Right ventricle myocardium superior (tissue), 1 donor: ENCODE data around the gene FRY. TPM values are rescaled to one million over a fixed set of nuclear protein-coding genes. Genes with fewer than 3 reads are reported as not detected.
A peak's percentile ranks its signal among the peaks of the same experiment; 100 is the strongest.
"Not testable (repeated sequence)": the region's sequence is repeated elsewhere in the genome, so short reads cannot be mapped to it uniquely, and the experiment has no call there.

Source experiments
- ATAC-seq: fragments of 200-7000 bp; cut with Tn5 transposase; one replicate; pipeline ENCODE4 v1.9.1; 2020; ENCODE audit warnings: mild to moderate bottlenecking; ENCODE audit not compliant: poor library complexity
- DNase-seq: peaks from one replicate; pipeline ENCODE4 v3.0.0-alpha.2; 2020
- intact Hi-C: fragments of 100-400 bp; cut with DNase I; formaldehyde crosslinking; loops from one replicate; pipeline ENCODE4 v1.11.2; 2022
- total RNA-seq: library from RNA; stranded (reverse); fragmentation: NEBNext Ultra II Directional; extraction: Animal tissue kit (Norgen Biotek cat#: 25700); gene quantifications from one replicate; pipeline ENCODE4 v1.2.1, GENCODE V29; 2021
- donor health status: DM: no; HTN: yes; CAD: no; lungs with severe emphysema.

FRY gene
- total RNA-seq, 1 donor from 2014 or later, result 137 TPM

DNA sequence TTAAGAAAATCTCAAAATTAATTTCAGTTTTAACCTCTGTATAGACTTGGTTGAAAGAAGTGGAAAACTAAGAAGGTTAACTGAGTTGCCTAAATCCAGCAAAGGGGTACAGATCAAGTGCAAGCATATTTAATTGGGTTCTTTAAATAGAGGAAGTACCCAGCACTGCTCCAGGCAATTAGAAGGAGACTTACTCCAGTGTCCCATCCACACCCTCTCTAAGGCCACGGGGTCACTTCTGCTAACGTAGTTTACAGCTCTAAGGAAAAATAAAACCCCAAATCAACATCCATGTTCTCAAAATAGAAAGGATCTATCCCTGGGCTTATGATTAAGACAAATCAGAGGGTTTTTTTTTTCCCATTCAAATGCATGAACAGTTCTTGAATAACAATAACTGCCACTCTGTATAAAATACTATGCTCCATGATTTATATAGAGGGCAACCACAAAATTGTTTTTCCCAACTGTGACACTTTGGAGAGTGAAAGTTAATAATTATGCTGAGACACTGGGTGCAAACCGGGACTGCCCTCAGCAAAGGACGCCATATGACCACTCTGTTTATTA lies 4.6 kb downstream of the FRY start:
- ATAC-seq (peak; percentile 55), DNase-seq (no peak)
- intact Hi-C loops, result no loop called here

DNA sequence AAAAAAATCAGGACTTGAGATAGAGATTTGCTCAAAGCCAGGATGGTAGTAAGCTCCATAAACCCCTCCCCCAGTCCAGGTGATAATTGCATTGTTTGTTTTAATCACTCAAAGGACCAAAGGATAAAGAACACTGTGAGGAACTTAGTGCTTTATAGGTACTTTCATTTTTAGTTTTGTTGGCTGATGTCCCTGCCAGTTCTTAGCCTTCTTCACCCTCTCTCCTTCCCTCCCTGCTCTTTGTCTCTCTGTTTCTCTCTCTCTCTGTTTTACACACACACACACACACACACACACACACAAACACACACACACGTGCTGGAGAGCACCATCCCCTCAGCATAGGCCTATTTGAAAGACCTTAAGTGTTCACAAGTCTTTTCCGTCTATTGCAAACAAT lies 5.2 kb downstream of the FRY start:
- DNase-seq (no peak), ATAC-seq (peak; percentile 44)
- intact Hi-C loops, result no loop called here

DNA sequence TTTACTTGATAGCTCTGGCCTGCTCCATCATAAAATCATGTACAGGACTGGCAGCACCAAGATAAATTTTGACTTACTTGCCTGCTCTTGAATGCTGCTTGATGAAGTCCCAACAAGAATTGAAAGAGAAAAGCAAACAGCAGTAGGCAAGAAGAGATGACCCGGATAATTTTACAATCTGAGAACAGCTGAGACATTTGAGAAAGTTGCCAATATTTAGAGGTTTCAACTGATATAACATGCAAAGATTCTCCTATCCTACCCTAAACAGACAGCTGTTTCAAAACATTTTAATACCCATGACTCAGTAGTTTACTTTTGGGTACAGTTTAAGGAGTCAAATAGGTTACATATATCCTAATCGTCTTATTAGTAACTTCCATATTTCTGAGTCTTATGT lies 5.9 kb downstream of the FRY start:
- intact Hi-C loops, result no loop called here
- ATAC-seq (no peak), DNase-seq (no peak)

DNA sequence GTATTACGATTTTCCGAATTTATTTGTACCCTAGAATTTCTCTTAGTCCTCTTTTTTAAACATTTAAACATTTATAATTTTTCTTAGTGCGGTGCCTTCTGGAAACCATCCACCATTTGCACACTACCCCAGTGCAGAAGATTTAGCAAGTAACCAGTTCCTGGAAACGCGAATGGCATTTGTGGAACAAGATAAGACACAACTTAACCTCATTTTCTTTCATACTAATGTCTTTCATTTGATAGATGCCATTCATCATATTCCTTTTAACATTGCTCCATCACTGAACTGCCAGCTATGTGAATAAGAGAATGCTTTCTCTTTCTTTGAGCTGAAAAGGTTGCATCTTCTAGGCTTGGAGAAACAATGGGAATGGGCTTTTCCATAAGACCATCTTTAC lies 6.8 kb downstream of the FRY start:
- ATAC-seq, result no peak
- intact Hi-C loops, result no loop called here
- DNase-seq, result no peak

DNA sequence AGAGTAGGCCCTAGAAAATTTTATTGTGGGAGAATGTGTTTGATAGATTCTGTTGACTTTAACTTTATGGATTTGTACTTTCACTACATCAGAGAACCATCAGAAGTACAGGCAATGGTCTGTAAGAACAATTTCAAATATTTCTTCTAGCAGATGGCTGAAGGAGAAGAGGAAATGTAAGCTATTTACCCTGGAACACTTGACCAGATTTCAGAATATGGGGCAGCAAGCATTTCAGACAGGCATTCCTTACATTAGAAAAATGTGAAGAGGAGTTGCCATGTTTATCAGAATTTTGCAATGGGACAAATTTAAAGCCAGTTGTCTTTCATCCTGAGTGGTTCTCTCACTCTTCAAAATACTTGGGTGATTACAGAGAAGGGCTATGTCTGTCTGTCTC lies 7.5 kb downstream of the FRY start:
- no peak for ATAC-seq
- no peak for DNase-seq
- intact Hi-C loops, result no loop called here

DNA sequence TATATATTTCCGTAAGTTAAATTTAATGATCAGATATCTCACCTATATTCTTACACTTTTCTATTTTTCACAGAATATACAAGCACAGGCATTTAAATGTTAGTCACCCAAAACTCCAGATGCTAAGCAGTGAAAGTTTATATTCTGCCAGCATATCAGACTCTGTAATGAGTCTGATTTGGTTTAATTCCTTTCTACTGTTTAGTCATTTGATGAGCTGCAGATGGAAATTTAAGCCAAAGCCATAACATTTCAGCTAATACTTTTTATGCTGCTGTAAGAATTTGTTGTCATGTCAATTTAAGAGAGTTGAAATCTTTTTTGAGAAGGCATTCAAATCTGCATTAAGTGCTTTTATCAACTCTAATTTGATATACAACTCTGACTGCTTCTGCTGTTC lies 8.0 kb downstream of the FRY start:
- no peak for ATAC-seq
- intact Hi-C loops, result no loop called here
- DNase-seq, result no peak

DNA sequence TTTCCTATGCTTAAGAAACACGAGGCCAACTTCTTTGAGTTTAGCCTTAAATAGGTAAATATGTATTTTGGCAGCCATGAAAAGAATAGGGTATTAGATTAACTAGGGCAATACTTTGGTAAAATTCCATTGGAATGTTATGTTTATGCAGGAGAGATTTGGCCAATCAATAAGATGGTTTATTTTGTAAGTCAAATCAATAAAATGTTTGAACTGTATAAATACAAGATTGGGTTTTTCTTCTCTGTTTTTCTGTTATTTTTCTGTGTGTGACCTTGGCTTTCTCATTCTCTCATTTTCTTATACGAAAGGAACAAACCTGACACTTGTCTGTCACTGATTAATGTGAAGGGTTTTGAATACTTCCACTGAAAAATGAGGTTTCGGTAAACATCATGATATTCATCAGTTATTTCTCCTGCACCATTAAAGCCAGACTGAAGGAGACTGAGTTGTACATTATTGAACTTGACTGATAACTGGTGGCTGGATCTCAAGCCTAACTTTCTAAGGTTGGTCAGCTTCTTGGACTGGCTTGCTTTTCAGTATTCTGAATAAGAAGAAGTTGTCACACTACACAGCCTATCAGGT lies 8.6 kb downstream of the FRY start:
- DNase-seq (no peak), ATAC-seq (no peak)
- intact Hi-C loops, result no loop called here

DNA sequence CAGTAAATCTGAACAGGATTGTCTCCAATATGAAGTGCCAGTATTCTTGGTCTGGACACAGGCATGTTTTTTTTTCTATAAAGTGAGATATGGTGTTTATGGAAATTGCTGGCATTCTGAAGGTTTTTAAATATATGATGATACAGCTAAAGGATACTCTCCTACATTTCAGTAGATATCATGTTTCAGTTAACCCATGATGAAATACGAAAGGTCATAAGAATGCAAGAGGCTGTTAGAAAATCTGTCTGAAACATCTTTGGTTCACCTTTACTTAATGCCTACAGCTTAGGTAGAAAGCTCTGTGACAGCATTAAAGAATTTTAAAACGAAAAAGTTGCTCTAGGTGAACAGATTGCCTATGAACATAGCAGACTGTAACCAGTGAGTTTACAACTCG lies 9.1 kb downstream of the FRY start:
- intact Hi-C loops, result no loop called here
- no peak for DNase-seq
- no peak for ATAC-seq

DNA sequence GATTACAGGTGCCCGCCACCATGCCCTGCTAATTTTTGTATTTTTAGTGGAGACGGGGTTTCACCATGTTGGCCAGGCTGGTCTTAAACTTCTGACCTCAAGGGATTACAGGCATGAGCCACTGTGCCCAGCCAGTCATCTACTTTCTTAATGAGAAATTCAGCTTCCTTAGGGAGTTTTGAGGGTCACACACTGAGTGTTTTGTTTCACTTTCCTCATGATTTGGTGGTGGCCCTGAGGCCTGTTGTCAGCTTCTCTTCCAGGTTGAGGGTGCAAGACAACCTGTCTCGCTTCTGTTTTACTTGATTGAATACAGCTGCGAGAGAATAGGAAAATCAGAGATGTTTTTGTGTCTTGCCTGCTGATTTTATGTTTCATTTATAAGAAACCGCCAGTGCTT lies 9.9 kb downstream of the FRY start:
- DNase-seq (no peak), ATAC-seq (no peak)
- intact Hi-C loops, result no loop called here

DNA sequence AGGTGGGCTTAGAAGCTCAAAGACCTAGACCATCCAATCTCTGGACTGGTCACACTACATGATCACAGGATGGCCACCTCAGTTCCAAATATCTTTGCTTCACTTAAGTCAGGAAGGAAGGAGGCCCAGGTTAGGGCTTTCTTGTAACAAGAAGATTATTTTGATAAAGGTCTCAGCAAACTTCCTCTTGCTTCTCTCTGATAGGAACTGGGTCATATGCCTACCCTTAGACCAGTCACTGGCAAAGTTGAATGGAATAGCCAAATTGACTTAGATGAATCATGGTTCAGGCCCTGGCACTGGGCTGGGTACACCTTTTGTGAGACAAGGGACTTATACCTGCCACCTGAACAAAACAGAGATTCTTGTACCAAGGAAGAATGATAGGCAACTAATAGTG lies 11.0 kb downstream of the FRY start:
- ATAC-seq, result no peak
- DNase-seq, result no peak
- intact Hi-C loops, result no loop called here

DNA sequence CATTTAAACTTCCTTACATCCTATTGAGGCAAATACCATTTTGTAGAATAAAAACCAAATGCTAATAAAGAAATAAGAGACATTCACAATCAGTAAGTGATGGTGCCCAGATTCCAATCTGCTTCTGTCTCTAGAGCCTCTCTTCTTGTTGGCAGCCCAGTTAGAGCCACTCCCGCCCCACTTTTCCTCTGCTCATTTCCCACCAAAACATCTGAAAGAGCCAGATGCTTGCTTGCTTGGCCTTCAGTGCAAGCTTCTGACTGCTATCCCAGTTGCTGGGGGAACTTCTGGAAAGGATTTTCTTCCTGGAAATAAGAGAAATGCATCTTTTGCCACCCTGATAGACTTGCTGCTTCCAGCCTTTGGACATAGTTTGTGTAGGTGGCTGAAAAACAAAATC lies 12.9 kb downstream of the FRY start:
- ATAC-seq, result no peak
- no peak for DNase-seq
- intact Hi-C loops, result no loop called here

DNA sequence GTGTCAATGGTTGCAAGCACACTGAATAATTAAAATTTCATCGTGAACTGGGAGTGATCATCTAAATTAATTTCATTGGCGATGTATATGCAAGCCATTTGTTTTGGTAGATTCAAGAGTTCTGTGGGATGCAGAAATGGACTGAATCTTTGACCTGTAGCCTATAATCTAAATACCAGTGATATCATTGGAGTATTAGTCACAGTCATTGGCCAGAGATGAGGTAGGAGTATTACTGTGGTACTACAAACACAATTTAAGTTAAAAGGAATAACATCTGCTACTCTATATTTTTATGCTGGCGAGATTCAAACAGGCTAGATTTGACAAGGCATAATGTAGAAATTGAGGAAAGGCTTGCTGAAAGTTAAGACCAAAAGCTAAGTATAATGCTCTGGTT lies 14.0 kb downstream of the FRY start:
- ATAC-seq (no peak), DNase-seq (no peak)
- intact Hi-C loops, result no loop called here

DNA sequence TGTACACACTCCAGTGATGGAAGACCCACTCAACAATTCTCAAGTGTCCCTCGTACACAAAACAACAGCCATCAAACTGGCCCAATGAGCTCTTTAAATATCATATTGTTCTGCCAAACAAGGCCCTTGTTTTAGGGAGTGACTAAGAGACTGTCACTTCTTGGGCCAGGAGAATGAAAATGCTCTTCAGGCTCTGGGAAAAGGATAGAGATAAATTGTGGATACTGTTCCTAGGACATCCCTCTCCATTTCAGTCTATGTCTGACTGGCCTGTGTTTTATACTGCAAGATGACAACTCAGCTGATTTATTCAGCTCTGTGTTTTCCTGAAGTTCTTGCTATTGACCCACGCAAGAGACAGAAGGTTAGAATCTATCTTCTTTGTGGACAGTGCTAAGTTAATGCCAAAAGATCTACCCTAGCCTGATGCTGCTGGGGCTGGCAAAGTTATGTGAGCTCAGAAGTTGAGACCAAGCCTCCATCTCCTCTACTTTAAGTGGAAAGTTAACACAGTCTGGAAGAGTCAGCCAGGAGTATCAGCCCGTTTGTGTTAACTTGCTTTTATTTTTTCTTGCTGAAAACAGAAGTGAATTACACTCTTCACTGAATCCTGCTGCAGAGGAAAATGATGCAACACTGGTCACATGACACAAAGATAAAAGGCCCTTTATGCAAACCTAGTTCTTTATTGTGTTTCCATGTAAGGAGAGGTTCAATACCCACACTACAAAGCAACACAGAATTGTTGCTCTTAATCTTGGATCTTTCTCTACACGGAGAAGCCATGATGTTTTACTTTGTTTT lies 14.6 kb downstream of the FRY start:
- ATAC-seq (peak; percentile 77), DNase-seq (no peak)
- intact Hi-C loops, result no loop called here

DNA sequence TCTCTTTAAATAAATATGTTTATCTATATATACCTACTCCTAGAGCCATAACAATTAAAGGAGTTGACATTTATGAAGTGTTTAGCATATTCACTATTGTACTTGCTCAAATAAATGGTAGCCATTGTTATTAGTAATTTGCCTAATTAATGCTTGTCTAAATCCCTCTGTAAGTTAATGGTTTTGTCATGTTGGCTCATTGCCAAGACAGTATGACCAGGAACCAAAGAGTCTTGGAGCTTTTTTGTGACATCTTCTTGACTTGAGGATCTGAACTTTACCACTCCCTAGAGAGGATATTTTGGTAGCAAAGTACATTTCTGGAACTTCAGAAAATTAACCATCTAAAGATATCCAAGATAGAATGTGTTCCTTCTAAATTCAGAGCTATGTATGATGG lies 15.5 kb downstream of the FRY start:
- ATAC-seq (peak; percentile 47), DNase-seq (no peak)
- intact Hi-C loops, result no loop called here

DNA sequence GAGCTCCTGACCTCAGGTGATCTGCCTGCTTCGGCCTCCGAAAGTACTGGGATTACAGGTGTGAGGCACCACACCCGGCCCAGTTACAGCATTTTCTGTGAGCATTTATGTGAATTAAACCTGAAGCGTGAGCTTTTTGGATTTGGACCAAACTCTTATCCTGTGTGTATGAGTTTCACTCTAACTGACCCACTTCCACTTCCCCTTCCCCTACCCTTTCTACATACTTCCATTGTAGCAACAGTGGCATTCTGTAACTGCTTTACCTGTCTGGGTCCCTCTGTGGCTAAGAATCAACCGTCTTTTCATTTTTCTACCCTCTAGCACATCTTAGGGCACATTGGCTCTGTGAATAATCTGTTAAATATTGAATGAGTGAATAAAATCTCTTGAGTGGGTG lies 16.2 kb downstream of the FRY start:
- ATAC-seq, result no peak
- intact Hi-C loops, result no loop called here
- no peak for DNase-seq

DNA sequence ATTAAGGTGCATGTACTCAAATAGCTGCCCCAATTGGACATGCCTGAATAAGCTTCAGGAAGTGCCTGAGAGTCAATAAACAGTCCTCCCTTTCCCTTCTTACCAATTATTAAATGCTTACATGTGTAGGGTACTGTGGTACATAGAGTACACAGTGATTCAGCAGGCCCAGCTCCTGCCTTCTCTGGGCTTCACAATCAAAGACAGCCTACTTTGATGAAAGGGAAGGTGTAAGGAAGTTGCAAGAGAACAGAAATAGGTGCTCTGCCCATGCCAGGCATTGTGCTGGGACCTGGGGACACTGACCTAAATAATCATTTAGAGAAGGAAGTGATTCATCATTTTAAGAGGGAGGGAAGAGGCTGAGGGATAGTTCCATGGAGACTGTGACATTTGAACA lies 17.2 kb downstream of the FRY start:
- ATAC-seq (no peak), DNase-seq (no peak)
- intact Hi-C loops, result no loop called here

DNA sequence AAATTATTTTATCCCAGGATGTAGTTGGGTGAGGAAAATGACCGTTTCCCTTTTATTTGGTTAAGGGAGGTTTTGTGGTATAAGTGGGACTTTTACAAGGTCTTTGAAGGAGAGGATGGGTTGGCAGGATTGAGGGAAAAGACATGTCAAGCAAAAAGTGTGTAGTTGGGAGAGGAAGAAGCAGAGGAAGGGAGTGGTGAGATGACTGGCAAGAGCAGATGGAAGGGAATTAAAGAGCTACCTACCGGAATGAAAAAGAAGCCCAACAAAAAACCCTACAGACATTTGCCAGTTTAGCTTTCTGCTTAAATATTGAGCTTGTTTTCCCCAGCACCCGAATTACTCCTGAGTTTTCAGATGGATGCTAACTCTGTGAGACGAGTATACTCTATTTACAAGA lies 19.6 kb downstream of the FRY start:
- ATAC-seq (no peak), DNase-seq (no peak)
- intact Hi-C loops, result no loop called here

DNA sequence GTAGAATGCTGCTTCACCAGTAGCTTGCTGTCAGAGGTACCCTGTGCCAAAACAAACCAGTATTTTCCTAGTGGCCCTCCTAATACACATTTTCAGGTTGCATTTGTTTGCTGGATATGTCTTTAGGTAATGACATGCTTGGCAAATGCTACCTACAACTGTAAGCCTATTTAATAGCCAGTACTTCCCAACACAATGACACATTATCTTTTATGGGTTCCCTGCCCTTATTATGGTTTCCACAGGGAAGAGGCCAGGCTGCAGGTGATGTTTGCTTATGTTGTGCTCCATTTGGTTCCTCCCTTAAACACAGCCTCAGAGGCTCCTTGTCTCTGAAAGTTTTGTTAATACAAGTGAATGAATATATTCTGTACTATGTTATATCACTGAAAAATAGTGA lies 24.7 kb downstream of the FRY start:
- no peak for ATAC-seq
- no peak for DNase-seq
- intact Hi-C loops, result no loop called here

DNA sequence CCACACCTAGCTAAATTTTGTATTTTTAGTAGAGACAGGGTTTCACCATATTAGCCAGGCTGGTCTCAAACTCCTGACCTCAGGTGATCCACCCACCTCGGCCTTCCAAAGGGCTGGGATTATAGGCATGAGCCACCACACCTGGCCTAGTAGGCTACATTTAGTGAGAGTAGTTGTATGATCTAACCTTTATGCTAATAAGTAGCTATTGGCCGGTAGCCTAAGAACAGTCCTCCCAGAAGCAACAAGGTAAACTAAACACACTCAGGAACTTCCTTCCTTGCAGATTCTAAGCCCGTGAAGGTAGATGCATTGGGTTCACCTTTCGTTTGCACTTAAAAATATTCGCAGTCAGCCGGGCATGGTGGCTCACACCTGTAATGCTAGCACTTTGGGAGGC lies 25.8 kb downstream of the FRY start:
- ATAC-seq, DNase-seq, intact Hi-C loops: not testable (repeated sequence)

DNA sequence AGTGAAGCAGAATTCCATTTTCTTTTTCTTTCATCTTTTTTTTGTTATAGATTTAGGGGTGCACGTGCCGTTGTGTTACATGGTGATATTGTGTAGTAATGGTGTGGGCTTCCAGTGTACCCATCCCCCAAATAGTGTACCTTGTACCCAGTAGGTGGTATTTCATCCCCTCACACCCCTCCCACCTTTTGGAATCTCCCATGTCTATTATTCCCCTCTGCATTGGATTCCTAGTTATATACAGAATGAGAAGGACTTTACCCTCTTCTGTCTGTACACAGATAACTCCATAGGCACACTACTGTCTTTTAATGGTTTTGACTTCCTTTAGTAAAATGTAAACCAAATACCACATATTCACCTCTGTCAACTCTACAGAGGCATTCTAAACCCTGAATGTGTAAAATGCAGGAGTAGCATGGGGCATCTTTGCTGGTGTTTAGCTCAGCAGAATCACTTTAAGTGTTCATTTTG lies 28.0 kb downstream of the FRY start:
- DNase-seq (no peak), ATAC-seq (no peak)
- intact Hi-C loops, result no loop called here
